OCI-LY3 (cell line): Measurements from ENCODE around the gene RNF141.
A peak's percentile ranks its signal among the peaks of the same experiment; 100 is the strongest.

Experiments used
- H2AFZ ChIP-seq: fragments of 200-600, 300-600 bp; shearing (Covaris generic); 2 replicates; pipeline ENCODE4 v1.6.0; 2014; ENCODE audit warnings: antibody characterized with exemption, low read depth, low read length
- H3K27ac ChIP-seq: fragments of 200-600, 300-600 bp; sonication (generic); 2 replicates; pipeline ENCODE4 v1.5.1; 2014; ENCODE audit warnings: mild to moderate bottlenecking, low read length, moderate library complexity, mixed read lengths
- H3K27me3 ChIP-seq: fragments of 200-600, 300-600 bp; sonication (generic); 2 replicates; pipeline ENCODE4 v1.6.1; 2014; ENCODE audit warnings: low read depth, low read length, mixed read lengths
- H3K36me3 ChIP-seq: fragments of 200-600, 300-600 bp; sonication (generic); replicated peaks from 2 replicates; pipeline ENCODE3; 2014; ENCODE audit warnings: low read depth, low read length, mixed read lengths
- H3K4me1 ChIP-seq: fragments of 300-600, 200-600 bp; sonication (generic); 2 replicates; pipeline ENCODE4 v1.6.1; 2014; ENCODE audit warnings: low read length, mixed read lengths
- H3K4me2 ChIP-seq: fragments of 200-600, 300-600 bp; sonication (generic); 2 replicates; pipeline ENCODE4 v1.6.1; 2014; ENCODE audit warnings: low read length, mixed read lengths
- H3K4me3 ChIP-seq: fragments of 300-600, 200-600 bp; sonication (generic); 2 replicates; pipeline ENCODE4 v1.5.1; 2014; ENCODE audit warnings: antibody characterized with exemption, mild to moderate bottlenecking, low read length, moderate library complexity
- H3K79me2 ChIP-seq: fragments of 300-600, 200-600 bp; shearing (Covaris generic); 2 replicates; pipeline ENCODE4 v1.6.1; 2014; ENCODE audit warnings: mild to moderate bottlenecking, low read length, mixed read lengths
- H3K9ac ChIP-seq: fragments of 300-600, 200-600 bp; shearing (Covaris generic); 2 replicates; pipeline ENCODE4 v1.6.0; 2014; ENCODE audit warnings: mild to moderate bottlenecking, low read length, moderate library complexity
- H3K9me3 ChIP-seq: fragments of 200-600, 300-600 bp; shearing (Covaris generic); 2 replicates; pipeline ENCODE4 v1.6.1; 2014; ENCODE audit warnings: low read length, mixed read lengths; ENCODE audit not compliant: insufficient read depth
- H4K20me1 ChIP-seq: fragments of 200-600, 300-600 bp; sonication (generic); 2 replicates; pipeline ENCODE4 v1.6.1; 2016; ENCODE audit warnings: low read length, mixed read lengths; ENCODE audit not compliant: insufficient read depth
- CTCF ChIP-seq: fragments of 200-600, 300-600 bp; sonication (generic); IDR thresholded peaks from 2 replicates; pipeline ENCODE4 v1.5.1; 2014; ENCODE audit warnings: antibody characterized with exemption, low read length, low read depth
- EZH2phosphoT487 ChIP-seq: fragments of 200-600 bp; shearing (Covaris generic); IDR thresholded peaks from 2 replicates; pipeline ENCODE4 v1.6.1; 2018; ENCODE audit warnings: antibody characterized with exemption, mixed run types, low read depth

Gene RNF141

DNA sequence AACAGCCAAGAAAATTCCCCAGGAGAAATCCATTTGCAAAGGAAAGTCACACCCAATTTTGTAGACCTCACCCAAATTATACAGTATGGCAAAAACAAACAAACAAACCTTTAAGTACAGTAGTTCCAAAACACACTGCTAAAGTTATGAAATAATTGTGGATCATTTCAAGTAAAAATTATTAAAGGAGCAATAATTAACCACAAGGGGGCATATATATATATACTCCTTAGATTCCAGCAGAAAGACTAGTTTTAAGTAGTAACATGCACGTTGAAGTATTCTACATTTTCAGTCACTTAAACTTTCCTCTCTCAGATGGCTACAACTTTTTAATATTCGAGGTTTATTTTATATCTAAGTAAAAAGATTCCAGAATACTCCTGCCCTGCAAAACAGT, 26.8 kb downstream of the RNF141 start:
- Histone ChIP-seq H3K27me3 (no peaks in the 10 kb centered on the region), H3K79me2 (no peaks in the 10 kb centered on the region), H3K4me1 (no peaks in the 10 kb centered on the region), H4K20me1 (no peaks in the 10 kb centered on the region; the same call in 1 of the 2 replicates), H3K27ac (no peak overlapping the region), H3K36me3 (peaks cover 23% of the 10 kb centered on the region), H3K4me3 (no peak overlapping the region), H2AFZ (no peak overlapping the region), H3K9me3 (no peaks in the 10 kb centered on the region), H3K4me2 (no peak overlapping the region), H3K9ac (no peak overlapping the region)
- TF ChIP-seq CTCF (peak; percentile 37), EZH2phosphoT487 (no peak)

- Histone ChIP-seq H3K4me2 (no peak overlapping the region), H3K79me2 (no peaks in the 10 kb centered on the region), H2AFZ (no peak overlapping the region), H3K4me1 (no peaks in the 10 kb centered on the region), H4K20me1 (no peaks in the 10 kb centered on the region; the same call in 1 of the 2 replicates), H3K9ac (no peak overlapping the region), H3K9me3 (no peaks in the 10 kb centered on the region), H3K36me3 (peaks cover 35% of the 10 kb centered on the region), H3K27me3 (no peaks in the 10 kb centered on the region), H3K27ac (no peak overlapping the region), H3K4me3 (no peak overlapping the region)
- TF ChIP-seq CTCF, result no peak
- TF ChIP-seq EZH2phosphoT487, result no peak
Measured at GRCh38 chr11:10511181-10511621, 29.8 kb downstream of the RNF141 start.

- Histone ChIP-seq H4K20me1 (no peaks in the 10 kb centered on the region; the same call in 1 of the 2 replicates), H3K4me1 (peaks cover 22% of the 10 kb centered on the region), H3K27ac (no peak overlapping the region), H3K36me3 (peaks cover 62% of the 10 kb centered on the region), H3K4me3 (no peak overlapping the region), H3K9me3 (no peaks in the 10 kb centered on the region), H2AFZ (no peak overlapping the region), H3K27me3 (no peaks in the 10 kb centered on the region), H3K9ac (no peak overlapping the region), H3K4me2 (no peak overlapping the region), H3K79me2 (no peaks in the 10 kb centered on the region)
- TF ChIP-seq EZH2phosphoT487, result no peak
- no peak for TF ChIP-seq CTCF
Measured at GRCh38 chr11:10506008-10506370, 35.0 kb downstream of the RNF141 start.

DNA sequence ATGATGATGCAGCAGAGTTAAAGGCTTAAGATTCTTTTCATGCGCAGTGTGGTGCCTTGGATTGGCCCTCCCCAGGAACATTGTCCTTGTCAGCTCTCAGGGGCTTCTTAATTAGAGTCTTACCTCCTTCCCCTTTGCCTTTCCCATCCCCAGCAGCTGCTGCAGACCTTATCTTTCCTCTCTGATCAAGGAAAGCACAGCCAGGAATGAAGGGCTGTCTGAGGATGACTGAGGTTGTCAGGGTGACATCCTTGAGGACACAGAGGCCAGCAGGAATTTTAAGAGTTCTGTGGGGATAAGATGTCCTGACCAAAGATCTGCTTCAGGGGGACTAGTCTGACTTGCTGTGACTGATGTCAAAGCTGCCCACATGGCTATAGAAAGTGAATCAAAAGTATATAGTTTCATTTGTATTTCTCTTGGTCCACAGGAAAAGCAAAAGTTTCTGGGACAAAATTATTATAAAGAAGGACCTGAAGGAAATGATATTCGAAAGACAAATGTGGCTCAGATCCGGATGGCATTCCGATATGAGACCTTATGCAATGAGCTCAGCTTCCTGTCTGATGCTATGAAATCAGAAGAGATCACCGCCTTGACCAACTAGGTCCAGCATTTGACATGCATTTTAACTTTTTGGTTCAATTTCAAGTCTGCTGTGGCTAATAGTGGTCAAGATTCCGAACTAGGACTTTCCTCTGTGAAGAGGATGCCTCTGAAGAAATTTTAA, 35.5 kb downstream of the RNF141 start:
- Histone ChIP-seq H3K36me3 (peaks cover 62% of the 10 kb centered on the region), H3K4me3 (no peak overlapping the region), H3K79me2 (no peaks in the 10 kb centered on the region), H3K27ac (no peak overlapping the region), H2AFZ (no peak overlapping the region), H3K9ac (no peak overlapping the region), H3K27me3 (no peaks in the 10 kb centered on the region), H3K4me2 (no peak overlapping the region), H3K9me3 (no peaks in the 10 kb centered on the region), H3K4me1 (peaks cover 22% of the 10 kb centered on the region), H4K20me1 (no peaks in the 10 kb centered on the region; the same call in 1 of the 2 replicates)
- TF ChIP-seq EZH2phosphoT487, result no peak
- no peak for TF ChIP-seq CTCF
